ENCODE results near the gene ZNF22.
A peak's percentile ranks its signal among the peaks of the same experiment; 100 is the strongest.

Gene ZNF22

DNA sequence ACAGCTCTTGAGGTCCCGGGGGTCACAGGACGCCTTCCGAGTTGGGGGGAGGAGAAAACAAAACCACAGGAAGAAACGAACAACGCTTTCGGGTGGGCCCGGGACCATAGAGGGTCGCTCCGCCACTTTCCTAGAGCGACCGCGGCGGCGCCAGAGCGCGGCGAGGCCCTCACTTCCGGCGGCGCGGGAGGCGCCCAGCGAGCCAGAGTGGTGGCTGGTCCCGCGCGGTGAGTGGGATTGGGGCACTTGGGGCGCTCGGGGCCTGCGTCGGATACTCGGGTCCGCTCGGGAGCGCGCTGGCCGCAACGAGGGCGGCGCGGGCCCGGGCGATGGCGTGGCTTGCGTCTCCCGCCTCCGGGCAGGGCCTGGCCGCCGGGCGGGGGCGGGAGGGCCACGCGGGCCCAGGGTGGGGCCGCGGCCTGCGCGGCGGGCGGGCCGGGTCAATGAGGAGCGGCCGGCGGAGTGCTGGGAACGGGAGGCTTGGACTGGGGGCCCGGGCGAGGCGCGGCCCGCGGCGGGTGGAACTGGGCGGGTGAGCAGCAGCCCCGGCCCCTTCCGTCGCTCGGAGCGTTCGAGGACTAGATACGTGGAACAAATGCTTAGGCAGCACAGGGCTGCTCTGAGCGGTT, at the start of gene ZNF22:
Gene ZNF22 (plus strand): TSS at position 172 of the 629 bp plus-strand sequence. CDS start 2,446 bp downstream, outside the sequence.
- peak; percentile 60 to 73 for DNase-seq

DNA sequence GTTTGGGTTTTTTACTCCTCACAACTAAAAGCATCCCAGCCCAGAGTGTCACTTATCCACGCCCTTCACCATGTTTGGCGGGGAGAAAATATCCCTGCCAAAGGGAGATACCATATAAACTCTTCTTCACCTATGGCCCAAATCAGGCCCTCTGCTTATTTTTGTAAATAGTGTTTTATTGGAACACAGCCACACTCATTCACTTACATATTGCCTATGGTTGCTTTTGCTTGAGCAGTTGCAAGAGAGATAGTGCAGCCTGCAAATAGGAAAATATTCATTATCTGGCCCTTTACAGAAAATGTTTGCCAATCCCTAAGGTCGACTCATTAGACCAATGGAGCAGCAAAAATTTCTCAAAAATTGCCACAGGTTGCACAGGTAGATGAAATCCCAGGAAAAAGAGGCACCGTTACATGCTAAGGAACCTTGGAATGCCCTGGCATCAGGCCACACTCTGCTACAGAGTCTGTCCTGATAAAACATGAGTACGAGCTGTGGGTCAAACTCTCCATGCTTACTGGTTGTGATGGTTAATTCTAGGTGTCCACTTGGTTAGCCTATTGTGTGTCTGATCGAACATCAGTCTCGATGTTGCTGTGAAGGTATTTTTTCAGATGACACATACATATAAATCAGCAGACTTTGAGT, 49.0 kb upstream of the ZNF22 start:
- DNase-seq, result no peak

DNA sequence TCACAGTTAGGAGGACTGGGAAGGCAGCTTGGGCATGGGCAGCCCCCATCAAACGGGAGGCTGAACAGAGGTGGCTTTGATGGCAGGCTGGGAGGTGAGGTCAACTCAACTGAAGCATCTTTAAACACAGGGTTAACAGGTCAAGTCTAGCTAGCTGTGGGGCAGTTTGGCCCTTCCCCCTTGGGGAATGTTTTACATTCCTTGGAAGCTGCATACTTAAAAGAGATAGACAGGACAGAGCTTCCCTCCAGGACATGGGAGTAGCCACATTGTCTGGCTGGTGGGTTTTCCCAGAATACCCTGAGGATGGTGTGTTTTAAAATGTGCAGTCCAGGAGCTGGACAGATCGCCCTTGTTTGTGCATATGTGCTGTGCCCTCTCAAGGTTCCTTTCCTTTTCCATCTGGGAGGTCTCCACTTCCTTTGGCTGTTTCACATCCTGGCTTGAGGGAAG, 47.9 kb upstream of the ZNF22 start:
- no peak for DNase-seq

DNA sequence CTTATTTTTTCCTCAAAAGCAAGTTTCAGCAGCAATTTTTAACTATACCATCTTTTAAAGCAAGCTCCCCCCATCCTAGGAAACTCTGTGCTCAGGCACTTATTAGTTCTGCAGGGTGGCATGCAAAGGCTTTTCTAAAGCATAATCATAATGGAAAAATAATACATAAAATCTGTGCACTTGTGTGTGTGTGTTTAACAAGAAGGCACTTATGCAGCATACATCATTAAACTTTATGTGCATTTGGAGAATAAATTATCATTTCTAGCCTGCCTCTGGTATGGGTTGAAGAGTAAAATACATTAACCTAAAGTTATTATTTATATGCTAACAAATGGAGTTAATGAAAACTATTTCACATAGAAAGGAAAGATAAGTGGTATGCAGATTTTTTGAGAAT, 46.7 kb upstream of the ZNF22 start:
- DNase-seq, result no peak

DNA sequence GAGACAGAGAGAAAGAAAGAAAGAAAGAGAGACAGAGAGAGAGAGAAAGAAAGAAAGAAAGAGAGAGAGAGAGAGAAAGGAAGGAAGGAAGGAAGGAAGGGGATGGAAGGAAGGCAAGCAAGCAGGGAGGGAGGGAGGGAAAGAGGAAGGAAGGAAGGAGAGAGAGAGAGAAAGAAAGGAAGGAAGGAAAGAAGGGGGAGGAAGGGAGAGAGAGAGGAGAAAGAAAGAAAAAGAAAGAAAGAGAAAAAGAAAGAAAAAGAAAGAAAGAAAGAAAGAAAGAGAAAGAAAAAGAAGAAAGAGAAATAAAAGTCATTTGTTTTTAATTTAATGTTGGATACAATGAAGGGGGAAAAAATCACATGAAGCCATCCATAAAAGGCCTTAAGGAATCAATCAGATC, 45.8 kb upstream of the ZNF22 start:
- no peak for DNase-seq

DNA sequence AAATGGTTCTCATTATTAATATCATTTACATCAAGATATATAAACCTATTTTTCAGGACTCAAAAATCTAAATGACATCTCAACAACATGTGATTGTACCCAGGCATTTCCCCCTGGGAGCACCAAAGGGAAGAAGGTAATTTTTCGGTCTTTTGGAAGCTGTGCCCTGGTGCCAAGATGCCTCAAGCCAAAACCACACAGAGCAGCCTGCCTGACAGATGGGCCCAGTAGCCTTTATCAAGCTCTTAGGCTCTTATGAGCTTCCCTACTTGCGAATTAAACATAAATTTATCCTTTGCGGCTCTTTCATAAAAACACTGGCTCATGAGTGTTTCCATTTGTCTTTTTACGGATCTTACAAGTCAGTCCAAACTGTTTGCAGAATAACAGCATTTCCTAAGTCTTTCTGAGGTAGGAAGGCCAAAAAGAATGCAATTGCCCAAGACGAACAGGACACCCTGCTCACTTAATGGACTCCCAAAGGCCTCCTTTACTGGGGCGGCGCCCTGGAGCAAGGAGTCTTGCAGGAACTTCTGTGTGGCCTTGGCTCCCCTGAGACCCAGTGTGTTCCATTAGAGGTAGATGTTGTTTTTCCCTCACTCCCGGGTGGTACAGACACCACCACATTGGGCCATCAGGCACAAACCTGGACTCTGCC, 45.2 kb upstream of the ZNF22 start:
- DNase-seq, result no peak

DNA sequence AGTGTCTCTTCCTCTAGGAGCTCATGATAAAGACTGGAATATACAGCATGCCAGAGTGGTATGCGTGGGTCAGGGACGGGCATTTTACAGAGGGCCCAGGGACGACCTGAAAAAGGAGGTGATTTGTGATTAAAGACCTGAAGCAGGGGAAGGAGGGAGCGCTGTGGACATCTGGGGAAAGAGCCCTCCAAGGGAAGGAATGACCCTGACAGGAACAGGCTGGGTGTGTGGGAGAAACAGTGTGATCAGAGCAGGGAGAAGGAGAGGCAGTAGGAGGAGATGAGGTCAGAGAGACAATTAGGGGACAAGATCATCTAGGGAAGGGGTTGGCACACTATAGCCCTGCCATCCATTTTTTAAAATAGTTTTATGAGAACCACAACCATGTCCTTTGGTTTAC, 44.5 kb upstream of the ZNF22 start:
- DNase-seq, result peak in 1 of 2 donors; percentile 83

DNA sequence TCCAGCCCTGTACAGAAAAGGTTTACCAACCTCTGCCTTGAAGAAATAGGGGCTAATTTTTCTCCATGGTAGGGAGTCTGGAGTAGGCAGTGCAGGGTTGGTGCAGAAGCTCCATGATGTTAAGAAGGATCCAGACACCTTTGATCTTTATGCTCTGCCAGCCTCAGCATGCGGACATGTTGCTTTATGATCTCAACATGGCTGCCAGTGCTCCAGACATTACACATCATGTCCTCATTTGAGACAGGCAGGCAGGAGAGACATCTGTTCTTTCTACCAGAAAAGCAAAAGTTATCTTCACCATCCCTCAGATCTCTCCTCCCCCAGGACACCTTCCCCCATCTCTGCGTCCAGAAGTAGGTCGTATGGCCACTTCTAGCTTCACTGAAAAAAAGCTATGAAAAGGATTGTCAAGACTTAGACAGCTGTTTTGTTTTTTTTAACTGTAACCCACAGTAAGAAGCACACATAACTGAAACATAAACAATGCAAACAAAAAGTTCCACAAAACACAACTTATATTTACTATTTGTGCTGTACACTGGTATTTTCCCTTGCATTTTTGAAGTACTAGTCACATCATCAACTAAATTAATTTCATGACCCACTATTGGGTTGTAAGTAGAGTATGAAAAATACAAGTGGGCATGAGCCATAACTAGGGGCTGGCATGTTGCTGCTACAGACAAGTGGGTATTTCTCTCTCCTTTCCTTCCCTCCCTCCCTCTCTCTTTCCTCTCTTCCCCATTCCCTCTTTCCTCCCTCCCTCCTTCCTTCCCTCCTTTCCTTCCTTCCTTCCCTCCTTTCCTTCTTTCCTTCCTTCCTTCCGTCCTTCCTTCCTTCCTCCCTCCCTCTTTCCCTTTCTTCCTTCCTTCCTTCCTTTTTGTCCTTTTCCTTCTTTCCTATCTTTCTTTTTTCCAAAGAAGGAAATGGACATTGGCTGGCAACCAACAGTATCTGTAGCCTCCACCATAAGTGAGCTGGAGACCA, 43.7 kb upstream of the ZNF22 start:
- DNase-seq, result no peak

DNA sequence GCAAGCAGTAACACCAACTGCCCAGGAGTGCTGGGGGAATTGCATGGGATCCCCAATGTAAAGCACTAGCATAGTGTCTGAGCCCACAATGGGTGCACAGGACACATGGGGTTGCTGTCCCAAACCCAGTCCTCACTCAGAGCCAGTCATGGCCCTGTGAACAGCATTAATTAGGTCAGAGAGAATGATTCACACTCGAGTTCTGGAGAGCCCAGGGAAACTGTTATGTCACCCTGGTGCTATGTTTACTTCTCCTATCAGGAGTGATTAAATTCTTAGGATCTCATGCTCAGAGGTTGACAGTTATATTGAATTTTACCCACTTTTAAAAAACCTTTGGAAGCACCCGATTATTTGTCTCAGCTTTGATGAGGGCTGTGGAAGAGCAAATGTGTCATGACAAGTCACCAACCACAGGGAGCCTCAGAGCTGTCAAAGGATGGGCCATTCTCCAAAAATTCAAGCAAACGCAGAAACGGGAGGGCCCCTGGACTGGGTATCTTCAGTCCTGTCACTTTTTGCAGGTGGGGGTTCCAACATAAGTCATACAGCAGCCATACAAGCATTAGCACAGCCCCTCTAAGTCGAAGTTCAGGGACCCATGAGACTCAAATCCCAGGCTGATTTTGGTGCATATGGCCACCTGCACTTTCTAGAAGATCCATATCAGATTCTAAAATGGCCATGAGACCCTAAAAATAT, 42.4 kb upstream of the ZNF22 start:
- peak; percentile 87 to 97 for DNase-seq

DNA sequence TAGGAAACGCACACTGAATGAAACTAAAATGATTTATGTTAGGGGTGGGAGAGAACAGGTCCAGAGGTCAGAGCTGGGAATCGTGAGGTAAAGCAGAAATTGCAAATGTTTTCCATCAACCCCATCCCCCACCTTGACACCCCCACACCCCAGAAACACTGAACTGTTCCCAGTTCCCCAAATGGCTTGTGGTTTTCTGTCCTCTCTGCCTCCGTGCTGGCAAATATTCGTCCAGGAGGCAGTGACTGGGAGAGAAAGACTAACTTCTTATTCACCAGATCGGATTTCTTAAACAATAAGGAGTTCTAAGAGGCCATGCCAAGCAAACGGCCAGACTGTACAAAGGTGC, 41.9 kb upstream of the ZNF22 start:
- DNase-seq, result peak; percentile 60 to 71

DNA sequence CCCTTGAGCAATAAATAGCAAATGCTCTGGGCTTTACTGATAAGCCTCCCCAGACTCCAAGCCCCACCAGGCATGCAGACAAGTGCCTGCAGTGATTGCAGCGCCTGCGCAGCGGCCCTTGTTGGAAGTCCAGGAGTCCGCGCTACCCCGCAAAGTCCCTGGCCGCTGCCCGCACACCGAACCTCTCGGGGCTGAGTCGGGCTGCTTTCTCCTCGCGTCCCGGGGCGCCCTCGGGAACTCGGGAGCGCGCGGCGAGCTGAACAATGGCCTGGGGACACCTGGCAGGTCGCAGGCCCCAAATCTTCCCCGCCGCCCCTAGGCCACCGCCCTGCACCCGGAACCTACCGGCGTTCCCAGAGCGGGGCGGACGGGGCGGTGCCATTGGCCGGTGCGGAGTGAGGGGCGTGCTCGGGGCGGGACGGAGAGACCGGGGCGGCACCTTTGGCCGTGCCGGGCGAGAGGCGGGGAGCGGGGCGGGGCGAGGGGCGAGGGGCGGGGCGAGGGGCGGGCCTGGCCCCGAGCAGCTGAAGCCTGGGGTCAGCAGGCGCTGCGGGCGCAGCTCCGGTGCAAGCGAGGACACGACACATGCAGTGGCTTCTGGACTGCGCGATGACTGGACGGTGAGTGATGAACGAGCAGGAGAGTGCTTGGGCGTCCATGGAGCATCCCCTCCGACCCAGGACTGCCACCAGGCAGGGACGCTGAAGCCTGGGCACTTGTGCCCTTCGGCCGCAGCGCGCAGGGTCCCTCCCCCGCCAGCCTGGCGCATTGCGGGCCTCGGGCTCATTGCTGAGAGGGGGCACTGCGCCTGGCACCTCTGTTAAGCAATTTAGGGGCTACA, 41.3 kb upstream of the ZNF22 start, which contains the start of gene RASSF4:
Gene RASSF4 (plus strand): TSS at position 556 of the 841 bp plus-strand sequence. CDS start 10,401 bp downstream, outside the sequence.
- peak; percentile 93 to 94 for DNase-seq

DNA sequence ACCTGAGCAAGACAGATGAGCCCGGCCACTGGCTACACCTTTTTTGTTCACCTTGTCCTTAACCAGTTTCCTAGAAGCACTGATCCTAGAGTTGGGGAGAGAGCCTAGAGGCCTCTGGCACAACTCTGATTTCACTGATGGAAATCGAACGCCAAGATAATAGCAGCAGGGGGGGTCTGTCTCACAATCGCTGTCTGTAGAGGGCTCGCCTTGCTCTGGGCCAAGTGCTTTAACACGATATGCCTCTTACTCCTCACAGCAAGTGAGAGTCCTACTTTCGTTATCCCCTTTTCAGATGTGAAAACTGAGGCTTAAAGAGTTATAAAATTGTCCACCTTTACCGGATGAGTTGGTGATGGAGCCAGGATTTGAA, 40.6 kb upstream of the ZNF22 start:
- no peak for DNase-seq

DNA sequence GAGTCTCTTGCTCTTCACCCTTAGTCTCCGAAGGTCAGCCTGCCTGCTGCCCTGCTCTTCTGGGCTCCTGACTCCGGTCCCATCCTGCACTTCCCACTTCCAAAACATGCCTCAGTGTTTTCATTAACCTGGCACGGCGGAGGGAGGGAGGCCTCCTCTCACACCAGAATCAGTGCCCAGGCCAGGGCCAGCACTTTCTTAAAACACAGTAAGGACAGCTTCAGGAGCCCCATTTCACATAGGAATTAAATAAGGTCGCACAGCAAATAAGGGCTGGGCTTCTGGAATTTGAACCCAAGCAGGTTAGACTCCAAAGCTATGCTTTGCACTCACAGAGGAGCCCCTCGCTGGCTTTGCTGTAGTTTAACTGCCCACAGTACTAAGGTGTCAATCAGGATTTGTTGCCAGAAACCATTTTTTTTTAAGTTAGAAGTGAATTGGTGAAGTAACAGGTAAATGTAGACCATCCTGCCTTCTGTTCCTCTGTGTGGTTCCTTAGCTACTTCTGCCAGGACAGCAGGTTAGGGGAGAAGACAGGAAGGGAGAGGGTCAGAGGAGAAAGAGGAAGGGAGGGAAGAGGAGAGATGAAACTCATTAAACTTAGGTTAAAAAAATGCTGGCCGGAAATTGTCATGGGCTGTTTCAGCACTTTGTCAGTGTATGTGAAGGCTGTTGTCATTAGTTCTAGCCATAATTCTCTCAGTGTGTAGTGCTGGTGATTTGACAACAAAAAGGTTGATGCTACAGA, 40.1 kb upstream of the ZNF22 start:
- no peak for DNase-seq

DNA sequence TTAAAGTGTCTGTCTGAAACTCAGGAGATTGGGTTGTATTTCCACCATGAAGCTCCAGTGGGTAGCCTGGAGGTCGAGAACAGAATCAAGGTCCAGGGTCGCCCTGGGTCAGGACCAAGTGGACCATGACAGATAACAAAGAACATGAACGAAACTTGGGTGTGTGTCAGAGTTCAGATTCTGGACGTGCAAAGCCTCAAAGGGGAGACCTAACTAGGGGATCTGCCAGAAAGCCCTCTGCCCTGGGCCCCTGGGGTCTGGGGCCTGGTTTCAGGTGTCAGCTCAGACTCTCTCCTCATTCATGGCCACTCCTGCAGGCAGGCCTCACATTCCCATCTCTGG, 39.5 kb upstream of the ZNF22 start:
- no peak for DNase-seq

DNA sequence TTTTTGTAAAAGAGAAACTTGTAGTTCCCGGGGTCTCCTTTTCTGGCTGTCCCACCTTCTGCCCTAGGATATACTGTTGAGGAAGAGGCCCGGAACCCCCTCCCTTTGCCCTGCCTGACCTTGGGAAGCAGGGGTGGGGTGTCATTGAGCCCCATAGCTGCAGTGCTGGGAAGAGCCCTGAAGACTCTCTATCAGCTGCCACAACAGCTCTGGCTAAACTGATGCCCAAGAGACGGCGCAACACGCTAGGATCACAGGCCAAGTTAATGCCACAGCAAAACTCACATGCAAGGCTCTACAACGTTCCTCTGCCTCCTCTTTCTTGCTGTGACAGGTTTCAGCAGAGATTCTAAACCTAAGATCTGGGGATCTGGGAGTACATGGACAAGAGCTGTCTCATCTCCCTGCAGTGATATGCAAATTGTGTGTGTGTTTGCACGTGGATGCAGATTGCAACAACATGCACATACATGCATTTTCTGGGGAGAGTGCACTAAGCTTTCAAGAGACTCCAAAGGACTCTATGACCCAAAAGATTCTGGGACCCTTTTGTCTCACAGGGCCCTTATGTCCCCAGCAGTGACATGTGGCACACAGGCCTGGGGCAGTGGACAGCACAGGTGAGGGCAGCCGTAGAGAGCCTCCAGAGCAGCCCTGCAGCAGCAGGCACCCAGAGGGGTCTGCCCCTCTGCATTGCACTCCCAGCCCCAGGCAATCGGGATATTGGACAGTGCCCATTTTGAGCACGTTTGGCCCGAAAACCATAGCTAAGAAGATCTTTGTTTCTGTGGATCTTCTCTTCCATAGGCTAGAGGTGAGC, 38.6 kb upstream of the ZNF22 start:
- no peak for DNase-seq

DNA sequence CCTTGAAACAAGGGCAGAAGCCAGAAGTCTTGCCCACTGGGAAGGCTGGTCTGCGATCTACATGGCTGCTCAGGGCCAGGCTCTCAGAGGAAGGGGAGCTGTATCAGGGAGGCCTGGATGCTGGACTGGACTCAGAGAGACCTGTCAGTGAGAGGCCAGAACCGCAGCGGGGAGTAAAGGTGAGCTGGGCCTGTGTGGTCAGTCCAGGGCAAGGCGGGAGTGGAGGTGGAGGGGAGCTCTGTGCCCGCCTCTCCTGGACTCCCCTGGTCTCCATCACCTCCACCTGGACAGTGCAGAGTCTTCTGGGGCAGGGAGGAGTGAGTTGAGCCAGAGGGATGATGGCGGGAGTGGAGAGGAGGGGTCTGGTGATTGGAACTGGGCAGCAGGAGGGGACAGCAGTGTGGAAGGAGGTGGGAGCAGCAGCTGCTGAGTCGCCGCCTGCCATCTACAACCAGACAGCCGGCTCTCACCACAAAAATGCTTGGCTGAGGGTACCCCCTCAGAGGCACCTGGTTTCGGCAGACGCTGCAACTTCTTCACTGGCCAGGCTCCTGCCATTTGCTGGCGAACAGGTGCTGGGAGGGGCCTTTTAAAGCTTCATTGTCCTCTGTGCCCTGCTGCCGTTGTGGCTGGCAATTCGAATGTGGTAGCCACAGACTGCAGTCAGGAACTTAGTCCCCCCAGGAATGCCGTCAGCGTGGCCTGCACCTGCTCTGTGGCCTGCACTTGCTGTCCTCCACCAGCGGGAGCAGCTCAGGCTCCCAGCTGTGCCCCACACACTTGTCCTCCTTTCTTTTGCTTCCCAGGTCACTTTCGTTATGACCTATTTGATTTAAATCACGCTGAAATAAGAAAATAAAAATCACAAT, 37.6 kb upstream of the ZNF22 start:
- peak in 1 of 2 donors; percentile 52 for DNase-seq

DNA sequence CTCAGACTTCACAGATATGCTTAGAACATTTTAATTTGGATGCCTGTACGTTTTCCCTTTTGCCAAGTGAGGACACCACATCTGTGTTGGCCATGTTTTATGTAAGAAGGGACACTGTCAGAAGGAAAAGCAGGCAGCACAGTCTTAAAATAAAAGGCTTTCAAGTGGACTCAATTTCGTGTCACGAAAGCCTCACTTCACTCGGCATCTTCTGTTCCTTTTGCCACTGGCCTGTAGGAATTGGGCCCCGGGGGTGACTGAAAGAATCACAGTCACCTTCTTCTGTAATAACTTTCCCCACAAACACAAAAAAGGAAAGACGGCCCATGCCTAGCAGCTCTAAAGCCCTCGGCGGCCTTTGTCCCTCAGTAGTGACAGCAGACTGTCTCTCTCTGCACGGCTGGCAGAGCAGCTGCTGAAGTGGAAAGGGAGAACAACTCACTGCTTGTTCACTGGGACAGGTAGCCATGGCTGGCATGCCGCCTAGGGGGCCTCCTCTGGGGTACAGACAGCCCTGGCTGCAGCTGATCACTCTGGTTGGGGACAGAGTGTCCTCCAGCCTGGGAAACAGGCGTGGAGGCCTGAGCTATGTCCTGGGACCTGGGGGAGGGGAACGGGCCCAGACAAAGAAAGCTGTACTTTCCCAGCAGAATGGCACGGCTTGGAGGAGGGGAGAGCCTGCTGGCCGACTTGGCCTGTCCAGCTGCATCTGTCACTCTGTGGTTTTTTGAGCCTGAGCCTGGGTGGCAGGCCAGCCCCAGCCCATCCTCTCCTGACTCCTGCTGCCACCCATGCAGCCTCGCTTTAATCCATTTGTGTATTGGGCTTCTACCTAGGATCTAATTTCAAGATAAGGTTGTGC, 36.7 kb upstream of the ZNF22 start:
- DNase-seq, result peak in 1 of 2 donors; percentile 81

DNA sequence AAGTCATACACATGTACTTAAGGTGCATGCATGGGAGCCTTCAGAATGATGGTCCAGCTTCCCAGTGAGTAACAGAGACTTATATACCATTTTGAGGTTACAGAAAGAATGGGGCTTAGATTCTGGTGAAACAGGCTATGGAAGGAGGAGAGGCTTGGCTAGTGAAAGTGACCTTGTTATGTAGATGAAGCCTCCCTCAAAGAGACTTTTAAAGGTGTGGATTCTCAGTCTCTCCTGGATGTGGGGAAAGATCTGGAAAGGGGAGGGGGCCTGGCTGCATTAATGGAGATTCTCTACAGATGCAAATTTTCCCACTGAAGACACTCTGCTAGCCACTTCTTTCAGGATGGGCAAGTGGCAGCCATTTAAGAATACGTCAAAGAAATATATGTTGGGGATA, 35.6 kb upstream of the ZNF22 start:
- DNase-seq, result no peak

Measured in inflammatory macrophage treated with lipopolysaccharide for 1 hour (primary cell).